Measurements from ENCODE around the gene ANKHD1.

The ANKHD1 gene

DNA sequence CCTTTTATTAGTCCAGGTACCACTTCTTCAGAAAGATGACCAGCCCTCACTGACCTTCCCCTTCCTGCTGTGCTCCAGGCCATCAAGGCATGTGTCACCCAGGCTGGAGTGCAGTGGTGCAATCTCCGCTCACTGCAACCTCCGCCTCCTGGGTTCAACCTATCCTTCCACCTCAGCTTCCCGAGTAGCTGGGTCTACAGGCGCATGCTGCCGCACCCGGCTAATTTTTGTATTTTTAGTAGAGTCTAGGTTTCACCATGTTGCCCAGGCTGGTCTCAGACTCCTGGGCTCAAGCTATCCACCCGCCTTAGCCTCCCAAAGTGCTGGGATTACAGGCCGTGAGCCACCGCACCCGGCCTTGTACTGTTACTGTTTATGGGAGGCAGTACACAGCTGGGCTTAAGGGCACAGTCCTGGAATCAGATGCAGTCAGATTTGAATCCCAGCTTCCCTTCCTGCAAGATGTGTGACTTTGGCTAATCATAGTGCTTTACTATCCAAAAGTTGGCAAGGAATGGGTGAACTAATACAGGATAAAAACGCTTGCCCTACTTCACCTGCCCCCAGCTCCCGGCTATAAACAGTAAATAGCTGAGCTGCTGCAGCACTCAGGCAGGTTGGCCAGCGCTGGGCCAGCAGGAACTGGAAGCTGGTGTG lies 145.3 kb downstream of the ANKHD1 start:
- H3K27me3 Mint-ChIP-seq = no peaks in the 10 kb centered on the region
- H3K9me3 Mint-ChIP-seq = no peaks in the 10 kb centered on the region
- peak overlapping the region; percentile 70 to 83 for H3K4me3 Mint-ChIP-seq
- DNase-seq = no peak
- peaks cover 9 to 30% of the 10 kb centered on the region in 2 donors for H3K4me1 Mint-ChIP-seq (ENCODE audit: low read depth in 2 of 2)
- ATAC-seq (replicated peaks) = no peak
- peak overlapping the region; percentile 87 to 91 for H3K27ac Mint-ChIP-seq
- peaks cover 63% of the 10 kb centered on the region for H3K36me3 Mint-ChIP-seq (ENCODE audit: insufficient read depth)

DNA sequence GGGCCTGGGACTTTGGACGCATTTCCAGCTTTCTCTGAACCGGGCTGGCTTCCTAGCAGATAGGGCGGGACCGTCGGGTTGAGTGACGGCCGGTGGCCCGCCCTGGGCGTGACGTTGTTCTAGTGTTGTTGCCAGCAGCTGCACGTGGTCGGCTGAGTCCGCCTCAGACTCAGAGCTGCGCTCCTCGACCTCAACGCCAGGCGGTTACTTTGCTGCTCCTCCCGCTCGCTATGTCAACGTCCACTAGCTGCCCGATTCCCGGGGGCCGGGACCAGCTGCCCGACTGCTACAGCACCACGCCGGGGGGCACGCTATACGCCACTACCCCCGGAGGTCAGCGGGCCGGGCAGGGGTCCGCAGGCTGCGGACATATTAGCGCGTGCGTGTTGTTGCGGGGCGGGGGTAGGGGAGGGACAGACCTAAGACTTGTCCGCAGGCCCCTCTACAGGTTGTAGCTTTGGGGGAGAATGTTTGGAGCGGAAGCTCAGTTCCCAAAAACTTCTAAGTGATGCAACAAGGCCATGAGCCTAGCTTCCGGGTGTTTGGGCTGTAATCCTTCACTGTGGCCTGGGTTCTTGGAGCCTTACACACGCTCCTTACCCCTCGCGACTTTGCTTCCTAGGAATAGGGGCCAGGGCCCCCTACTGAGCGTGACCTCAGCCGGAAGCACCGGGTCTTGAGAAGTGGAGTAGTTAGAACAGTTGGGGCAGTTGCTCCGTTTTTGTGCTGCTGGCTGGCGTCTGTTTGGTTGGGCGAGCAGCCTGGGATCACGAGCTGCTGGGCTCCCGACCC lies 146.1 kb downstream of the ANKHD1 start, which contains the start of gene EIF4EBP3:
Gene EIF4EBP3 (plus strand): TSS at position 155 of the 792 bp plus-strand sequence. CDS start 76 bp downstream, at position 231.
- Mint-ChIP-seq H3K4me1 (ENCODE audit: low read depth in 2 of 2) (peaks cover 9 to 30% of the 10 kb centered on the region in 2 donors), H3K4me3 (peak within 1 kb of the TSS; percentile 70 to 83), H3K36me3 (ENCODE audit: insufficient read depth) (peaks cover 59% of the 10 kb centered on the region), H3K9me3 (no peaks in the 10 kb centered on the region), H3K27me3 (no peaks in the 10 kb centered on the region), H3K27ac (peak within 1 kb of the TSS; percentile 87 to 91)
- peak; percentile 81 to 85 (median 82) for DNase-seq
- peak; percentile 98 for ATAC-seq (replicated peaks)

DNA sequence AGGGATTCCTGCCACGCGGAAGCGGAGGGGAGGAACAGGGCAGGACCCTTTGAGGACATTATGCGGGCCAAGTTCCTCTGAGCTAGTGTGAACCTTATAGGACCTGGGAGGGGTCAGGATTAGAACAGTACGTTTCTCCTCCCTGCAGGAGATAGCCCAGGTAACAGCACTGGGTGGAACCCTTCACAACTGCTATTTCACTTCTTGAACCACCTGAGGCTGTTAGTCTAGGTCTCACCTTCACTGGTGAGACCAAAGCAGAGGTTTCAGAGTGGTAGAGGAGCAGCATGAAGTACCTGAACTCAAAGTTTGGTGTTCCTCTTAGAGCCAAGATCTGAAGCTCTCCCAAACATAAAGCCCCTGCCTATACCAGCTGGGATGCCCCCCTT lies 146.7 kb downstream of the ANKHD1 start:
- peaks cover 56% of the 10 kb centered on the region for H3K36me3 Mint-ChIP-seq (ENCODE audit: insufficient read depth)
- ATAC-seq (replicated peaks) (no peak), DNase-seq (no peak)
- H3K27ac Mint-ChIP-seq = peak overlapping the region; percentile 87 to 91
- H3K4me1 Mint-ChIP-seq (ENCODE audit: low read depth in 2 of 2) = peaks cover 14 to 36% of the 10 kb centered on the region in 2 donors
- H3K27me3 Mint-ChIP-seq = no peaks in the 10 kb centered on the region
- H3K4me3 Mint-ChIP-seq = peak overlapping the region; percentile 70 to 83
- no peaks in the 10 kb centered on the region for H3K9me3 Mint-ChIP-seq

DNA sequence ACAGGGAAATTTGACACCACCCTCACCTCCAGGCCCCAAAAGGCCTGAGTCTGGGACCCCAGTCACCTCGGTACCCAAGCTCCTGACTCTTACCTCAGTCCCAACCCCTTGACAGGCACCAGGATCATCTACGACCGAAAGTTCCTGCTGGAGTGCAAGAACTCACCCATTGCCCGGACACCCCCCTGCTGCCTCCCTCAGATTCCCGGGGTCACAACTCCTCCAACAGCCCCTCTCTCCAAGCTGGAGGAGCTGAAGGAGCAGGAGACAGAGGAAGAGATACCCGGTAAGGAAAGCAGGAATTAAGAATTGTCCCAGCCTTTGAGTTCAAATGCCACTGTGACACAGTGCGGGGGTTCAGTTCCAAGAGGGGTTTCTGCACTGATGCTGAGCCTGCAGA lies 147.2 kb downstream of the ANKHD1 start:
- Mint-ChIP-seq H3K4me3 (peak overlapping the region; percentile 70 to 83), H3K9me3 (no peaks in the 10 kb centered on the region), H3K36me3 (ENCODE audit: insufficient read depth) (peaks cover 56% of the 10 kb centered on the region), H3K27ac (peak overlapping the region; percentile 87 to 91), H3K27me3 (no peaks in the 10 kb centered on the region), H3K4me1 (ENCODE audit: low read depth in 2 of 2) (peaks cover 19 to 41% of the 10 kb centered on the region in 2 donors)
- DNase-seq (no peak), ATAC-seq (replicated peaks) (no peak)

DNA sequence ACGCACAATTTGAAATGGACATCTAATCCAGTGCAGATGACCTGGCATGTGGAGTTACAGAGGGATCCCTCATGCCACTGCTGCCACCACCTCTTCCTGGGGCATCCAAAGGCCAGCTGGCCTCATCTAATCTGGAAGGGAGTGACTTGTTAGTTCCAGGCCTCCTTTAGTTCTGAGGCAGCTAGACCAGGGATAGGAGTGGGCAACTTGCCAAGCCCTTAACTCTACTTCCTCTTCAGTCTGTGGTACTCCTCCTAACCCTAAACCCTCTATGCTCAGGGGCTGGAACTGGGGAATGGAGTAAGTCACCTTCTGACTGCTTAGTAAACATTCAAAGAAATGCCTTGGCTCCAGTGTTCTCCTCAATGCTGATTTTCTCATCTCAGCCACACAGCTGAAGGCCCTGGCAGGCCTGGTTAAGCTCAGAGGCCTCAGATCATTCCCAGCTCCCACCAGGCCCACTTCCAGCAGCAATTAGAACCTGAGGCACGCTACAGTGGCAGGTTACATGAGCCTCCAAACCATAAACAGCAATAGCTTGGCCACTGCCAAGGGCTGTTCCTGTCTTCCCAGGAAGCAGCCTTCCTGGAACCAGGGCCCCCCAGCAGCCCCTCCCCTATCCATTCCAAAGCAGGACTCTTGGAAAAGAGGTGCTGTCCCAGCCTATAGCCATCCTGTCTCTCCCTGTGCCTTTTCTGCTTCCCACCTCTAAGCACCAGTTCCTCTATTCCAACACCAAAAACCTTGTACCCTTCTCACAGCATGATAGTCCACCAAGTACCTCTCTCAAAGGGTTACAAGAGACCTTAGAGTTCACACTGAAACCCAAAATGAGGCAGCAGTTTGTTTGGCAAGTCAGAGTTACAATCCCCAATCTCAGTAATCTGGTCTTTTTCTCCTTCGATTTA lies 147.9 kb downstream of the ANKHD1 start:
- H3K9me3 Mint-ChIP-seq = no peaks in the 10 kb centered on the region
- H3K36me3 Mint-ChIP-seq (ENCODE audit: insufficient read depth) = peaks cover 50% of the 10 kb centered on the region
- no peaks in the 10 kb centered on the region for H3K27me3 Mint-ChIP-seq
- H3K4me1 Mint-ChIP-seq (ENCODE audit: low read depth in 2 of 2) = peaks cover 22 to 48% of the 10 kb centered on the region in 2 donors
- H3K27ac Mint-ChIP-seq = peak overlapping the region; percentile 87 to 91
- peak overlapping the region; percentile 18 to 83 for H3K4me3 Mint-ChIP-seq
- DNase-seq (no peak), ATAC-seq (replicated peaks) (no peak)

DNA sequence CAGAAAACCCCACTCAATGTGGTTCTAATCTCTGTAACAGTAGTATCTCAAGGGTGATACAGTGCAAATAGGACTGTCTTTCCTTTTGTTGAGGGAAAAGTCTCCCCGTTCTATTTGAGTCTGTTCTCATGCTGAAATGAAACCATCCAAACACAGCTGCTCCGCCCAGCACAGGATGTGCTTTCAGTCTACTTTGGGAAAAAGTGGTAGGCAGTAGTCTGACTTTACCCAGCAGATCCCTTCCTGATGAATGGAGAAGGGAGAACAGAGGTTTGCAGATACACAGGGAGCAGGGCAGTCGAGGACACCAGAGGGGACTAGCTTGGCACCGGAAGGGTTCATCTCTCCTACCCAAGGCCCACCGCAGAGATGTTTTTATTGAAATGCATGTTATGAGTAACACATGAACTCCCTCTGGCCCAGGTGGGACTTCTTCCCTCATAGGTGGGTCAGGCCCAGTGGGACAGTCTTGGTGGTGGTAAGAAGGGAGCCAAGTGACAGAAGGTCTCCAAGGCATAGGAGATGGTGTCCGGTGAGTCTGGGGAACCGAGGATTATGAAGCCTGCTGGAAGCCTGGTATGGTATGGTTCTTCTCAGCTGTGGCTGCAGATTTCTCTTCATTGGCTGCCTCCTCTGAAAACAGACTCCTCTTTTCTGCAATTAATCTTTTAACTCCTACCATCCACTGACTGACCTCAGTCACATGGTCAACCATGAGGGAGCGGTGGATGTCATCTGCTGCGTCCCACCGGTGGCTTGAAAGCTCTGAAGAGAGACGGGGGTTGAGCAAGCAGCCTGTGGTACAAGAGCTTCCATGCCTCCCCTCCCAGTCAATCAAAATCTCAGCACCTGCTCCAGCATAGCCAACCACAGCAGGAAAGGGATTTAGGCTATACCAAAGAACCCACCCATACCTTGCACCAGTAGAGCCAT lies 148.8 kb downstream of the ANKHD1 start:
- DNase-seq = no peak
- no peaks in the 10 kb centered on the region for H3K27me3 Mint-ChIP-seq

DNA sequence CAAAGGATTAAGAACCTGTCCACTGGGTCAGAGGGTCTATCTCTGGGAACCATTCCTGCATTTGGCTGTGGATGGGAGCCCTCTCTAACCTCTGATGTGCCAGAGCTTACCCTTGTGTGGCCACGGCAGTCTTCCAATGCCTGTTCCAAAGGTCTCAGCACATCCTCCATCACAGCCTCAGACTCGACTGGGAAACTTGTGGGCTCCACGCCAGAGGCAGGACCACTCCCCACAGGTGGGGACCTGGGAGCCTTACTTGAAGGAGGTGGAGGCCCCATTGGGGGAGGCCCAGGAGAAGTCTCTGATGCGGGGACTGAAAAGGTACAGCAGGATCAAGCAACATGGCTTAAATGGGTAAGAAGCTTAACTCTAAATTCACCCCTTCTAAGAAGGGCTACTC lies 150.2 kb downstream of the ANKHD1 start:
- Mint-ChIP-seq H3K4me1 (ENCODE audit: low read depth in 2 of 2) (peaks cover 38 to 70% of the 10 kb centered on the region in 2 donors), H3K9me3 (no peaks in the 10 kb centered on the region), H3K27me3 (no peaks in the 10 kb centered on the region), H3K36me3 (ENCODE audit: insufficient read depth) (peaks cover 40% of the 10 kb centered on the region), H3K27ac (peak overlapping the region in 1 of 2 donors; percentile 51), H3K4me3 (no peak overlapping the region)
- ATAC-seq (replicated peaks) = no peak
- no peak for DNase-seq

More for the DNA sequence above, 148.8 kb downstream of the ANKHD1 start:
- Mint-ChIP-seq H3K4me3 (no peak overlapping the region), H3K4me1 (ENCODE audit: low read depth in 2 of 2) (peaks cover 27 to 57% of the 10 kb centered on the region in 2 donors), H3K9me3 (no peaks in the 10 kb centered on the region), H3K36me3 (ENCODE audit: insufficient read depth) (peaks cover 51% of the 10 kb centered on the region), H3K27ac (peak overlapping the region in 1 of 2 donors; percentile 51)
- ATAC-seq (replicated peaks) = no peak

DNA sequence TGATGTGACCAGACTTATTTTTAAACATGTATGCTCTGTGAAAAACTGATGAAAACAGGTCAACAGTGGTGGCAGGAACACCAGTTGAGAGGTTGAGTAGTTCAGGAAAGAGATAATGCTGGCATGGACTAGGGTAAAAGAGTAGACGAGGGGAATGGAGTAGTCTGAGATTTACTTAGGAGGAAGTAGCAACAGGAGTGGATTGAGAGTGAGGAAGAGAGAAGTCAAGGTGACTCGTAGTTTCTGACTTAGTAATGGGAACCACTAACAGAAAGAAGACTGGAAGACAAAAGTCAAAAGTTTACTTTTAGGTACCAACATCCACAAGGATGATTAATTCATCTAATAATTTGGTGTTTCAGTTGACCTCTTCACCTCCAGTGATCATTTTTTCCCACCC lies 152.0 kb downstream of the ANKHD1 start:
- Mint-ChIP-seq H3K36me3 (ENCODE audit: insufficient read depth) (peaks cover 26% of the 10 kb centered on the region), H3K4me1 (ENCODE audit: low read depth in 2 of 2) (peaks cover 44 to 67% of the 10 kb centered on the region in 2 donors), H3K27ac (peak overlapping the region; percentile 96 to 97), H3K27me3 (no peaks in the 10 kb centered on the region), H3K4me3 (no peak overlapping the region), H3K9me3 (no peaks in the 10 kb centered on the region)
- no peak for DNase-seq
- ATAC-seq (replicated peaks) = no peak

DNA sequence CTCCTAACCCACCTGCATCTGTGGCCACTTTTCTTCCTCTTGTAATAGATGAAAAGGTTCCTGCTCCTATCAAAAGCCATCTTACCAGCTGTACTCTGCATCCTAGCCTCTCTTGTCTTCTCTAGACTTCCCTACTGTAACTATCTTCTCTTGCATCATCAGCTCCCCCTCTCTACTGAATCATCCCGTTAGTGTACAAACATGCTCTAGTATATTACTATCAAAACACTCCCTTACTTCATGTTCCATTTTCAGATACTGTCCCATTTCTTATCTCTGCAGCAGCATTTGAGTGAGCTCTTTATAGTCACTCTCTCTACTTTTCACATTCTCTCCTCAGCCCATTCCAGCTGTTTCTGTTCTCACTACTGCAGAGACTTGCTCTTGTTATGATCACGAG lies 152.8 kb downstream of the ANKHD1 start:
- peak overlapping the region in 1 of 2 donors; percentile 6 for H3K4me3 Mint-ChIP-seq

DNA sequence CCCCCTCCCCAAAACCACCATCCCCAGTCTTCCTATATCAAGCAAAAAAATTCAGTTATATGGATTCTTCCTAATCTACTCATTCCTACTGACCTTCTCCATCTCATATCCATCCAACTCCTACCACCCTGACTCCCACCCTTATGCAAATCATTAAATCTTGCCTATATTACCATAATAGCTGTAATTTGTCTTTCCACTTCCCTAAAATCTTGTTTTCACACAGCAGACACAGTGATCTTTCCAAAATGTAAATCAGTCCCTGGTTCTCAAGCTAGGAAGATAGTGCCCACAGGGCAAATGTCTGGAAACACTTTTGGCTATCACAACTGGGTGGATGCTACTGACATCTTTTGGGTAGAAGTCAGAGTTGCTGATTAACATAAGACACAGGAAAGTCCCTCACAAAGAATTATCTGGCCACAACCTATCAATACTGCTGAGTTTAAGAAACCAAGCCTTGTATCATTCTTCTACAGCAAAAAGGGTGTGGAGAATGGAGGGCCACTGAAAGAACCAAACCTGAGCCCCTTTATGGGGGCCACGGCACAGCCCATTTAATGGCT lies 154.2 kb downstream of the ANKHD1 start:
- H3K27me3 Mint-ChIP-seq = no peaks in the 10 kb centered on the region
- ATAC-seq (replicated peaks) = no peak
- H3K9me3 Mint-ChIP-seq = no peaks in the 10 kb centered on the region
- H3K27ac Mint-ChIP-seq = peak overlapping the region; percentile 96 to 97
- no peak for DNase-seq
- H3K4me3 Mint-ChIP-seq = peak overlapping the region; percentile 91 to 94
- H3K4me1 Mint-ChIP-seq (ENCODE audit: low read depth in 2 of 2) = peaks cover 38 to 52% of the 10 kb centered on the region in 2 donors
- peaks cover 15% of the 10 kb centered on the region for H3K36me3 Mint-ChIP-seq (ENCODE audit: insufficient read depth)

More for the DNA sequence above, 152.8 kb downstream of the ANKHD1 start:
- peaks cover 21% of the 10 kb centered on the region for H3K36me3 Mint-ChIP-seq (ENCODE audit: insufficient read depth)
- no peaks in the 10 kb centered on the region for H3K9me3 Mint-ChIP-seq
- H3K4me1 Mint-ChIP-seq (ENCODE audit: low read depth in 2 of 2) = peaks cover 38 to 61% of the 10 kb centered on the region in 2 donors
- no peak for ATAC-seq (replicated peaks)
- H3K27ac Mint-ChIP-seq = peak overlapping the region; percentile 96 to 97
- H3K27me3 Mint-ChIP-seq = no peaks in the 10 kb centered on the region
- DNase-seq = no peak

DNA sequence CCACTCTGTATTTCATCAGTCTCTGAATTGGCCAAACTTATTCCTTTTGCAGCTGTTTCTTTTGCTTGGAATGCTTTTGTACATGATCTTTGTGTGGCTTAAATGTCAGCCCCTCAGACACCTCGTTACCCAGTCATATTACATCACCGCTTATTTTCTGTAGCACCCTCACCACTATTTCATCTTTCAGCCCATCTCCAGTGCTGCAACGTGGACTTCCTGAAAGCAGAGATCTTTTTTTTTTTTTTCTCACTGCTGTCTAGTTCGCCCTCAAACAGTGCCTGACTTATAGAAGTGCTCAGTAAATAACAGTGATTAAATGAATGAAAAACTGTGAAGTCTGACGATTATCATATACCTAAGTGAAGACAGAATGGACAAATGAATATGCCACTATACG lies 154.8 kb downstream of the ANKHD1 start:
- Mint-ChIP-seq H3K9me3 (no peaks in the 10 kb centered on the region), H3K4me3 (peak overlapping the region; percentile 91 to 94), H3K36me3 (ENCODE audit: insufficient read depth) (peaks cover 9% of the 10 kb centered on the region), H3K27me3 (no peaks in the 10 kb centered on the region), H3K4me1 (ENCODE audit: low read depth in 2 of 2) (peaks cover 38 to 52% of the 10 kb centered on the region in 2 donors), H3K27ac (peak overlapping the region; percentile 96 to 97)
- DNase-seq = no peak
- ATAC-seq (replicated peaks) = peak; percentile 58

Measured in effector memory CD8-positive, alpha-beta T cell (primary cell).